ENCODE measurements around the gene BCO2. TPM values are rescaled to one million over a fixed set of nuclear protein-coding genes. Genes with fewer than 3 reads are reported as not detected.
A peak's percentile ranks its signal among the peaks of the same experiment; 100 is the strongest.

BCO2 gene
- 2.5 and 2.6 TPM in 2 replicates for total RNA-seq (2021)
- Bru-seq, nascent RNA = percentile 47 among the genes with signal in this experiment
- BruChase-seq, experiment 1, labeled RNA remaining after a 2-hour chase = percentile 64 among the genes with signal in this experiment
- BruChase-seq, experiment 2, labeled RNA remaining after a 6-hour chase = percentile 62 among the genes with signal in this experiment
- long read RNA-seq, partial matches to known transcripts = 0 of 1 reads
- long read RNA-seq, other reads (novel, unspliced or antisense) = 1 of 1 reads

GRCh38 chr11:112174789-112175598 lies at the start of gene BCO2:
BCO2 (plus strand) TSS chr11:112175512; CDS start chr11:112175602, 90 bp downstream.
- TF ChIP-seq CTCF (conservative IDR thresholded peaks at IDR 0.05; ENCODE audit: low read depth, low read length) = peak; percentile 98
- no peak for TF ChIP-seq EZH2 (IDR thresholded peaks at IDR 0.05; ENCODE audit: borderline replicate concordance, low read depth, low read length, poor library complexity, severe bottlenecking)
- H3K27me3 ChIP-seq (replicated peaks; ENCODE audit: insufficient read depth, low read depth, low read length, poor library complexity) = no peaks in the 10 kb centered on the region
- ChIA-PET POLR2A (ENCODE audit: low non-redundant PET) (no interaction called here), CTCF (interaction anchor here (0.6 to 0.8 kb wide), 4 partner anchors 21 to 106 kb away, joined by 3 to 8 read pairs (median 4); no protein-coding TSS in a partner anchor)
- DNase-seq (ENCODE audit: low spot score) = peak; percentile 77
- peak within 1 kb of the TSS; percentile 30 for H3K4me3 ChIP-seq (ENCODE audit: low read depth, low read length, poor library complexity, severe bottlenecking)
- H3K36me3 ChIP-seq (ENCODE audit: insufficient read depth, low read length, poor library complexity, severe bottlenecking) = no peaks in the 10 kb centered on the region
- BruUV-seq (replicated peaks) = no TSS peak
- H3K9me3 ChIP-seq (ENCODE audit: low read depth, low read length, poor library complexity, severe bottlenecking) = no peaks in the 10 kb centered on the region
- intact Hi-C loops (cut with micrococcal nuclease; ENCODE audit: unreplicated experiment) = loop anchor here (1.0 to 10.0 kb wide), 2 partner anchors 62 to 300 kb away; partner anchors contain the start of genes ALG9, CFAP68 and FDXACB1
- peaks cover 14% of the 10 kb centered on the region for H3K4me1 ChIP-seq (ENCODE audit: insufficient read depth, low read length, poor library complexity, severe bottlenecking)
- no peak within 1 kb of the TSS for H3K27ac ChIP-seq (ENCODE audit: low read depth, low read length, poor library complexity, severe bottlenecking)

- no peak overlapping the region for H3K27ac ChIP-seq (ENCODE audit: low read depth, low read length, poor library complexity, severe bottlenecking)
- BruUV-seq (replicated peaks) = no TSS peak
- no peaks in the 10 kb centered on the region for H3K27me3 ChIP-seq (replicated peaks; ENCODE audit: insufficient read depth, low read depth, low read length, poor library complexity)
- no peak overlapping the region for H3K4me3 ChIP-seq (ENCODE audit: low read depth, low read length, poor library complexity, severe bottlenecking)
- intact Hi-C loops (cut with micrococcal nuclease; ENCODE audit: unreplicated experiment) = no loop called here
- TF ChIP-seq CTCF (conservative IDR thresholded peaks at IDR 0.05; ENCODE audit: low read depth, low read length) (no peak), EZH2 (IDR thresholded peaks at IDR 0.05; ENCODE audit: borderline replicate concordance, low read depth, low read length, poor library complexity, severe bottlenecking) (no peak)
- ChIA-PET POLR2A (ENCODE audit: low non-redundant PET) (no interaction called here), CTCF (no interaction called here)
- no peak for DNase-seq (ENCODE audit: low spot score)
- H3K9me3 ChIP-seq (ENCODE audit: low read depth, low read length, poor library complexity, severe bottlenecking) = no peaks in the 10 kb centered on the region
- no peaks in the 10 kb centered on the region for H3K36me3 ChIP-seq (ENCODE audit: insufficient read depth, low read length, poor library complexity, severe bottlenecking)
- peaks cover 39% of the 10 kb centered on the region for H3K4me1 ChIP-seq (ENCODE audit: insufficient read depth, low read length, poor library complexity, severe bottlenecking)
Measured at GRCh38 chr11:112127056-112127455, 48.3 kb upstream of the BCO2 start.

GRCh38 chr11:112128483-112129121 lies 46.7 kb upstream of the BCO2 start:
- H3K4me1 ChIP-seq (ENCODE audit: insufficient read depth, low read length, poor library complexity, severe bottlenecking) = peaks cover 28% of the 10 kb centered on the region
- H3K9me3 ChIP-seq (ENCODE audit: low read depth, low read length, poor library complexity, severe bottlenecking) = no peaks in the 10 kb centered on the region
- no TSS peak for BruUV-seq (replicated peaks)
- no peaks in the 10 kb centered on the region for H3K36me3 ChIP-seq (ENCODE audit: insufficient read depth, low read length, poor library complexity, severe bottlenecking)
- no peak overlapping the region for H3K4me3 ChIP-seq (ENCODE audit: low read depth, low read length, poor library complexity, severe bottlenecking)
- ChIA-PET POLR2A (ENCODE audit: low non-redundant PET) (interaction anchor here (0.5 kb wide), 1 partner anchor 64 kb away, joined by 6 read pairs; no protein-coding TSS in a partner anchor), CTCF (interaction anchor here (0.5 to 1.0 kb wide), 2 partner anchors 15 to 17 kb away, joined by 3 read pairs; no protein-coding TSS in a partner anchor)
- TF ChIP-seq CTCF (conservative IDR thresholded peaks at IDR 0.05; ENCODE audit: low read depth, low read length) (no peak), EZH2 (IDR thresholded peaks at IDR 0.05; ENCODE audit: borderline replicate concordance, low read depth, low read length, poor library complexity, severe bottlenecking) (no peak)
- DNase-seq (ENCODE audit: low spot score) = peak; percentile 99
- no peak overlapping the region for H3K27ac ChIP-seq (ENCODE audit: low read depth, low read length, poor library complexity, severe bottlenecking)
- intact Hi-C loops (cut with micrococcal nuclease; ENCODE audit: unreplicated experiment) = no loop called here
- H3K27me3 ChIP-seq (replicated peaks; ENCODE audit: insufficient read depth, low read depth, low read length, poor library complexity) = no peaks in the 10 kb centered on the region

All from A673 (cell line).